Esophagus squamous epithelium (tissue), 5 donors: Measurements from ENCODE around the gene RNF169. TPM values are rescaled to one million over a fixed set of nuclear protein-coding genes. Genes with fewer than 3 reads are reported as not detected.

Experiments used
- DNase-seq: peaks from one replicate; lab custom pipeline; 2025; lab: John Stamatoyannopoulos, UW
- H3K27ac ChIP-seq, 4 donors: fragments of 200-600 bp; sonication (generic); one replicate each; pipeline ENCODE4 v1.5.1; 2016 to 2019; ENCODE audit warnings: mild to moderate bottlenecking in 1 of 4
- H3K27me3 ChIP-seq, 4 donors: fragments of 200-600 bp; sonication (generic); 1 replicate in 3 of 4; 2 replicates in 1 of 4; pipeline versions ENCODE4 v1.5.1 to v1.6.0; 2017 to 2021; ENCODE audit warnings: antibody characterized with exemption in 1 of 4
- H3K36me3 ChIP-seq, 3 donors: fragments of 200-600 bp; sonication (generic); one replicate each; pipeline ENCODE4 v1.5.1; 2016 to 2019
- H3K4me1 ChIP-seq, 3 donors: fragments of 200-600 bp; sonication (generic); one replicate each; pipeline ENCODE4 v1.5.1; 2017 to 2019
- H3K4me3 ChIP-seq, 4 donors: fragments of 200-600 bp; sonication (generic); 1 replicate in 3 of 4; 2 replicates in 1 of 4; pipeline ENCODE4 v1.5.1; 2016 to 2019; ENCODE audit warnings: mild to moderate bottlenecking in 2 of 4, moderate library complexity in 1 of 4
- H3K9me3 ChIP-seq, 3 donors: fragments of 200-600 bp; sonication (generic); one replicate each; pipeline ENCODE4 v1.5.1; 2016 to 2019
- CTCF ChIP-seq, 6 experiments: fragments of 450-650 bp in 4 of 6; fragments of 200-600 bp in 2 of 6; sonication (generic) in 2 of 6; IDR thresholded peaks; one replicate each; pipeline ENCODE4 v1.5.1; 2016 to 2019; ENCODE audit warnings: antibody characterized with exemption in 6 of 6, mild to moderate bottlenecking in 4 of 6, moderate library complexity in 4 of 6
- POLR2A ChIP-seq, 4 donors: fragments of 450-650 bp; IDR thresholded peaks; one replicate each; pipeline ENCODE4 v1.6.1; 2017; ENCODE audit warnings: antibody characterized with exemption in 4 of 4, mild to moderate bottlenecking in 4 of 4, moderate library complexity in 3 of 4
- WGBS, 2 donors: methylation state at CpG; one replicate each; pipeline ENCODE4 v1.1.5; 2018; 5-methylcytosine and 5-hydroxymethylcytosine counted together
- intact Hi-C: fragments of 100-400 bp; cut with DNase I; formaldehyde crosslinking; loops from one replicate; pipeline ENCODE4 v1.15.0; 2022
- total RNA-seq, 4 donors: library from RNA; depleted of rRNA; stranded (reverse); fragments of >200 nt; gene quantifications; one replicate each; pipeline ENCODE4 v1.1.0, GENCODE V29; 2016
- donor health status: DM: yes; HTN: yes; CAD: no.

Gene RNF169
- total RNA-seq, 4 donors from 2014 or later = 18.0 to 23.3 (median 19.2) TPM

- intact Hi-C loops = loop anchor here (10.0 kb wide), 1 partner anchor 106 kb away; no protein-coding TSS in a partner anchor
These were observed 27.8 kb upstream of the RNF169 start for GRCh38 chr11:74720596-74721478.

GRCh38 chr11:74721479-74721835 is 27.2 kb upstream of the RNF169 start:
- H3K4me3 ChIP-seq = no peak overlapping the region
- peak overlapping the region; percentile 27 to 82 (median 74) for H3K27ac ChIP-seq
- intact Hi-C loops = loop anchor here (10.0 kb wide), 1 partner anchor 107 kb away; no protein-coding TSS in a partner anchor
- H3K4me1 ChIP-seq = peaks cover 0 to 68% (median 35%) of the 10 kb centered on the region in 3 donors
- 62 to 81% methylated on average over 3 of the region's 3 CpGs for WGBS, 2 donors
- no peak for DNase-seq
- TF ChIP-seq CTCF (IDR thresholded peaks at IDR 0.05) = no peak
- TF ChIP-seq POLR2A (IDR thresholded peaks at IDR 0.05) = no peak
- no peaks in the 10 kb centered on the region for H3K27me3 ChIP-seq
- no peaks in the 10 kb centered on the region for H3K36me3 ChIP-seq
- no peaks in the 10 kb centered on the region for H3K9me3 ChIP-seq

More at GRCh38 chr11:74720596-74721478, 27.8 kb upstream of the RNF169 start:
- TF ChIP-seq POLR2A (IDR thresholded peaks at IDR 0.05) = no peak
- TF ChIP-seq CTCF (IDR thresholded peaks at IDR 0.05) = no peak
- Histone ChIP-seq H3K36me3 (no peaks in the 10 kb centered on the region), H3K9me3 (no peaks in the 10 kb centered on the region), H3K27ac (peak overlapping the region; percentile 56 to 82 (median 74)), H3K4me1 (peaks cover 0 to 62% (median 29%) of the 10 kb centered on the region in 3 donors), H3K27me3 (no peaks in the 10 kb centered on the region), H3K4me3 (no peak overlapping the region)
- no peak for DNase-seq
- 62 to 65% methylated on average over 11 to 14 of the region's 17 CpGs for WGBS, 2 donors

DNA sequence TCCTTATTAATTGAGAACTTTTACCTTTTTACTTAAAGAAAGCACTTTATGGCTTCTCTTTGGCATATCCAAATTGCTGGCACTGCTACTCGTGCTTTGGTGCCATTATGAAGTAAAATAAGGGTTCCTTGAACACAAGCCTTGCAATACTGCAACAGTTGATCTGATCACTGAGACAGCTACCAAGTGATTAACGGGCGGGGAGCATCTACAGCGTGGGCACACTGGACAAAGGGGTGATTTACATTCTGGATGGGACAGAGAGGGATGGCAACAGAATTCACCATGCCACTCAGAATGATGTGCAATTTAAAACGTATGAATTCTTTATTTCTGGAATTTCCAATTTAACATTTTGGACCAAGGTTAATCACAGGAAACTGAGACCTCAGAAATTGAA is 25.1 kb upstream of the RNF169 start:
- DNase-seq = no peak
- Histone ChIP-seq H3K27ac (no peak overlapping the region), H3K27me3 (no peaks in the 10 kb centered on the region), H3K4me3 (no peak overlapping the region), H3K9me3 (no peaks in the 10 kb centered on the region), H3K36me3 (no peaks in the 10 kb centered on the region), H3K4me1 (peaks cover 0 to 51% (median 23%) of the 10 kb centered on the region in 3 donors)
- 66 to 75% methylated on average over 4 to 5 of the region's 5 CpGs for WGBS, 2 donors
- no peak for TF ChIP-seq CTCF (IDR thresholded peaks at IDR 0.05)
- TF ChIP-seq POLR2A (IDR thresholded peaks at IDR 0.05) = no peak
- intact Hi-C loops = loop anchor here (10.0 kb wide), 1 partner anchor 109 kb away; no protein-coding TSS in a partner anchor

- Histone ChIP-seq H3K4me1 (peaks cover 0 to 41% (median 12%) of the 10 kb centered on the region in 3 donors), H3K4me3 (no peak overlapping the region), H3K27me3 (peaks cover 0 to 20% (median 2%) of the 10 kb centered on the region in 4 donors), H3K9me3 (no peaks in the 10 kb centered on the region), H3K36me3 (no peaks in the 10 kb centered on the region), H3K27ac (peak overlapping the region in 3 of 4 donors; percentile 4 to 51 (median 23))
- 31 to 66% methylated on average over 4 of the region's 4 CpGs for WGBS, 2 donors
- TF ChIP-seq CTCF (IDR thresholded peaks at IDR 0.05) = no peak
- intact Hi-C loops = loop anchor here (10.0 kb wide), 1 partner anchor 111 kb away; no protein-coding TSS in a partner anchor
- no peak for DNase-seq
These were observed 22.9 kb upstream of the RNF169 start for GRCh38 chr11:74725701-74726100.
